GM23338 (cell line): ENCODE measurements around the gene MYLK4.

ENCODE experiments used
- CREB1 ChIP-seq: fragments of 250-450 bp; sonication (Bioruptor Pico); IDR thresholded peaks from 2 replicates; pipeline ENCODE4 v1.5.0; 2020; ENCODE audit warnings: low read depth, mild to moderate bottlenecking, moderate library complexity
- CTCF ChIP-seq, 2 experiments: fragments of 200-600 bp in 1 of 2; sonication (generic) in 1 of 2; conservative IDR thresholded peaks; 2 replicates each; pipeline versions ENCODE4 v1.5.1 to v1.6.1; 2016 to 2017; ENCODE audit warnings: antibody characterized with exemption in 2 of 2, low read depth in 2 of 2, mild to moderate bottlenecking in 2 of 2, moderate library complexity in 1 of 2
- ETS1 ChIP-seq: IDR thresholded peaks from 2 replicates; pipeline ENCODE4 v1.6.1; 2016; ENCODE audit warnings: antibody characterized with exemption
- EZH2 ChIP-seq: fragments of 200-600 bp; sonication (generic); IDR thresholded peaks from one replicate; pipeline ENCODE4 v1.8.0; 2017; ENCODE audit warnings: antibody characterized with exemption, mild to moderate bottlenecking, low read depth; ENCODE audit not compliant: unreplicated experiment
- EZH2phosphoT487 ChIP-seq: fragments of 200-600 bp; sonication (generic); IDR thresholded peaks from one replicate; pipeline ENCODE4 v1.8.1; 2018; ENCODE audit warnings: antibody characterized with exemption; ENCODE audit not compliant: unreplicated experiment
- JUNB ChIP-seq: IDR thresholded peaks from one replicate; pipeline ENCODE4 v1.6.1; 2016; ENCODE audit warnings: antibody characterized with exemption; ENCODE audit not compliant: unreplicated experiment
- NANOG ChIP-seq: IDR thresholded peaks from 2 replicates; pipeline ENCODE4 v1.6.1; 2016; ENCODE audit warnings: antibody characterized with exemption, borderline replicate concordance
- POLR2AphosphoS5 ChIP-seq: IDR thresholded peaks from 2 replicates; pipeline ENCODE4 v1.6.1; 2016; ENCODE audit warnings: antibody characterized with exemption, low read depth
- REST ChIP-seq: IDR thresholded peaks from one replicate; pipeline ENCODE4 v1.6.1; 2018; ENCODE audit warnings: antibody characterized with exemption; ENCODE audit not compliant: unreplicated experiment
- STAT1 ChIP-seq: IDR thresholded peaks from one replicate; pipeline ENCODE4 v1.6.1; 2016; ENCODE audit warnings: antibody characterized with exemption; ENCODE audit not compliant: unreplicated experiment
- ZNF114 ChIP-seq: fragments of 250-450 bp; sonication (Bioruptor Pico); IDR thresholded peaks from 2 replicates; pipeline ENCODE4 v1.5.0; 2020; ENCODE audit warnings: mild to moderate bottlenecking, moderate library complexity
- ZNF331 ChIP-seq: fragments of 250-450 bp; sonication (Bioruptor Pico); IDR thresholded peaks from 2 replicates; pipeline ENCODE4 v1.5.0; 2020; ENCODE audit warnings: low read depth, mild to moderate bottlenecking, moderate library complexity
- ZNF462 ChIP-seq: fragments of 250-450 bp; sonication (Bioruptor Pico); IDR thresholded peaks from 2 replicates; pipeline ENCODE4 v1.5.0; 2020; ENCODE audit warnings: mild to moderate bottlenecking, moderate library complexity

GRCh38 chr6:2656460-2657079 lies 94.2 kb downstream of the MYLK4 start:
- TF ChIP-seq JUNB (no peak), CTCF (conservative IDR thresholded peaks at IDR 0.05; ENCODE audit: low read depth in 2 of 2) (no peak), POLR2AphosphoS5 (no peak), EZH2 (no peak), CREB1 (CRISPR knock-in tag) (no peak), EZH2phosphoT487 (no peak), REST (no peak), ZNF462 (no peak), ZNF114 (CRISPR knock-in tag) (no peak), ZNF331 (CRISPR knock-in tag) (no peak), ETS1 (no peak), STAT1 (no peak), NANOG (no peak)
